A673 (cell line): ENCODE data around the gene GALK1. TPM values are rescaled to one million over a fixed set of nuclear protein-coding genes. Genes with fewer than 3 reads are reported as not detected.

Experiments used
- BruUV-seq: library from RNA; stranded (reverse); fragments of 400-500 nt; replicated peaks from 2 replicates; lab custom pipeline; 2021; lab: Mats Ljungman, UMichigan
- CTCF ChIA-PET: fragments of 300-600 bp; sonication (Branson Sonifier 250); formaldehyde crosslinking; loops from one replicate; lab custom pipeline; 2022; ENCODE audit warnings: antibody characterized with exemption; lab: Charles Lee
- POLR2A ChIA-PET: fragments of 300-600 bp; sonication (Branson Sonifier 250); formaldehyde crosslinking; loops from one replicate; lab custom pipeline; 2022; ENCODE audit warnings: antibody characterized with exemption; ENCODE audit not compliant: low non-redundant PET; lab: Charles Lee
- DNase-seq: peaks from one replicate; pipeline ENCODE4 v3.0.0-alpha.2; 2015; ENCODE audit warnings: low spot score
- H3K27ac ChIP-seq: fragments of 200-600 bp; sonication (generic); 2 replicates; pipeline ENCODE4 v1.5.1; 2016; ENCODE audit warnings: mixed run types, low read depth, mild to moderate bottlenecking, mixed read lengths, antibody characterized with exemption, low read length; ENCODE audit not compliant: poor library complexity, severe bottlenecking
- H3K27me3 ChIP-seq: fragments of 200-600 bp; sonication (generic); replicated peaks from 2 replicates; pipeline ENCODE4 v1.6.1; 2017; ENCODE audit warnings: mixed run types, low read depth, mild to moderate bottlenecking, mixed read lengths, antibody characterized with exemption, low read length; ENCODE audit not compliant: insufficient read depth, poor library complexity
- H3K36me3 ChIP-seq: fragments of 200-600 bp; sonication (generic); 2 replicates; pipeline ENCODE4 v1.6.1; 2016; ENCODE audit warnings: mixed run types, mild to moderate bottlenecking, mixed read lengths, antibody characterized with exemption, low read length; ENCODE audit not compliant: insufficient read depth, poor library complexity, severe bottlenecking
- H3K4me1 ChIP-seq: fragments of 200-600 bp; sonication (generic); 2 replicates; pipeline ENCODE4 v1.6.1; 2017; ENCODE audit warnings: mixed run types, mild to moderate bottlenecking, mixed read lengths, antibody characterized with exemption, low read length; ENCODE audit not compliant: insufficient read depth, poor library complexity, severe bottlenecking
- H3K4me3 ChIP-seq: fragments of 200-600 bp; sonication (generic); 2 replicates; pipeline ENCODE4 v1.5.1; 2016; ENCODE audit warnings: low read depth, mixed run types, mild to moderate bottlenecking, mixed read lengths, low read length; ENCODE audit not compliant: poor library complexity, severe bottlenecking
- H3K9me3 ChIP-seq: fragments of 200-600 bp; sonication (generic); 2 replicates; pipeline ENCODE4 v1.6.1; 2016; ENCODE audit warnings: mixed run types, low read depth, mild to moderate bottlenecking, mixed read lengths, antibody characterized with exemption, low read length; ENCODE audit not compliant: poor library complexity, severe bottlenecking
- CTCF ChIP-seq: fragments of 300-800, 200-600 bp; sonication (generic); conservative IDR thresholded peaks from 2 replicates; pipeline ENCODE4 v1.5.1; 2017; ENCODE audit warnings: low read depth, mild to moderate bottlenecking, antibody characterized with exemption, low read length, moderate library complexity, mixed read lengths
- EZH2 ChIP-seq: fragments of 200-600 bp; sonication (generic); IDR thresholded peaks from 2 replicates; pipeline ENCODE4 v1.6.1; 2017; ENCODE audit warnings: borderline replicate concordance, low read depth, mild to moderate bottlenecking, mixed read lengths, antibody characterized with exemption, low read length; ENCODE audit not compliant: poor library complexity, severe bottlenecking
- intact Hi-C: fragments of 100-400 bp; cut with micrococcal nuclease; formaldehyde crosslinking; loops from one replicate; pipeline ENCODE4 v1.10.0; 2022; ENCODE audit not compliant: unreplicated experiment
- total RNA-seq: library from RNA; stranded (reverse); gene quantifications from 2 replicates; pipeline ENCODE4 v1.2.3, GENCODE V29; 2021

Gene GALK1
- total RNA-seq, 1 experiment from 2014 or later: 18.3 TPM

- Histone ChIP-seq H3K27me3 (no peaks in the 10 kb centered on the region), H3K36me3 (peaks cover 6% of the 10 kb centered on the region), H3K4me1 (no peaks in the 10 kb centered on the region), H3K27ac (no peak overlapping the region), H3K9me3 (no peaks in the 10 kb centered on the region), H3K4me3 (no peak overlapping the region)
- ChIA-PET POLR2A (no interaction called here), CTCF (no interaction called here)
- TF ChIP-seq EZH2: no peak
- TF ChIP-seq CTCF: no peak
- DNase-seq: no peak
- intact Hi-C loops: no loop called here
- no TSS peak for BruUV-seq
Observed at GRCh38 chr17:75771334-75772281, 6.6 kb upstream of the GALK1 start.

DNA sequence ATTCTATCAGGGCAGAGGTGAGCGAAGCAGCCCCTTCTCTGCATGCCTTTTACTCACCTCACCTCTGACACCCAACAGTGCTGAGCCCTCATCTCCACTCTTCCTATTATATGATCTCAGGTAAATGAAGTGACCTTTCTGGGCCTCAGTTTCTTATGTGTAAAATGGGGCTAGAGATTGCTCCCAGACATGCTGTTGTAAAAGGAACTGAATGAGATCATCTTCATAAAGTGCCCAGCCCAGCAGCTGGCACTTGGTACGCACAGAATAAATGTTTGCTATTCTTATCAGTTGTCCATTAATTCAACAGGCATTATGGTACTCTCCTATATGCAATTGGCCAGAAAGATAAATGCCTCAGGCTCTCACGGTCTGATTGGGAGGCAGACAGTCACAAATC lies 4.5 kb upstream of the GALK1 start:
- BruUV-seq: no TSS peak
- H3K36me3 ChIP-seq: no peaks in the 10 kb centered on the region
- intact Hi-C loops: no loop called here
- CTCF ChIA-PET: interaction anchor here (0.7 to 0.9 kb wide), 2 partner anchors 22 to 260 kb away, joined by 3 to 5 read pairs; no protein-coding TSS in a partner anchor
- H3K27ac ChIP-seq: no peak overlapping the region
- no peak for TF ChIP-seq EZH2
- no peak for TF ChIP-seq CTCF
- H3K4me3 ChIP-seq: no peak overlapping the region
- no peaks in the 10 kb centered on the region for H3K27me3 ChIP-seq
- DNase-seq: no peak
- H3K4me1 ChIP-seq: no peaks in the 10 kb centered on the region
- POLR2A ChIA-PET: no interaction called here
- H3K9me3 ChIP-seq: no peaks in the 10 kb centered on the region

GRCh38 chr17:75767881-75768280 lies 2.9 kb upstream of the GALK1 start:
- Histone ChIP-seq H3K27ac (no peak overlapping the region), H3K4me3 (no peak overlapping the region), H3K4me1 (peaks cover 8% of the 10 kb centered on the region), H3K27me3 (no peaks in the 10 kb centered on the region), H3K36me3 (no peaks in the 10 kb centered on the region), H3K9me3 (no peaks in the 10 kb centered on the region)
- no peak for DNase-seq
- ChIA-PET CTCF (no interaction called here), POLR2A (no interaction called here)
- BruUV-seq: no TSS peak
- intact Hi-C loops: no loop called here
- TF ChIP-seq CTCF (no peak), EZH2 (no peak)
